SK-N-SH (cell line): ENCODE data around the gene PSG6.
"Not testable (repeated sequence)": the region's sequence is repeated elsewhere in the genome, so short reads cannot be mapped to it uniquely, and the experiment has no call there.

Experiments
- EZH2phosphoT487 ChIP-seq: fragments of 200-600 bp; sonication (generic); IDR thresholded peaks from 2 replicates; pipeline ENCODE4 v1.6.1; 2017; ENCODE audit warnings: low read depth, mixed run types, mild to moderate bottlenecking, antibody characterized with exemption, moderate library complexity, borderline replicate concordance
- FOXM1 ChIP-seq: IDR thresholded peaks from 2 replicates; pipeline ENCODE4 v1.4.0; 2012; ENCODE audit warnings: low read depth, mild to moderate bottlenecking
- TF ChIP-seq, protein P1 (sequence below): IDR thresholded peaks from 2 replicates; pipeline ENCODE4 v1.4.0; 2012; ENCODE audit warnings: low read depth
- TF ChIP-seq, protein P2 (sequence below): fragments of 200-600 bp; sonication (generic); IDR thresholded peaks from 2 replicates; pipeline ENCODE4 v1.6.1; 2017; ENCODE audit warnings: antibody characterized with exemption, mild to moderate bottlenecking, moderate library complexity

DNA sequence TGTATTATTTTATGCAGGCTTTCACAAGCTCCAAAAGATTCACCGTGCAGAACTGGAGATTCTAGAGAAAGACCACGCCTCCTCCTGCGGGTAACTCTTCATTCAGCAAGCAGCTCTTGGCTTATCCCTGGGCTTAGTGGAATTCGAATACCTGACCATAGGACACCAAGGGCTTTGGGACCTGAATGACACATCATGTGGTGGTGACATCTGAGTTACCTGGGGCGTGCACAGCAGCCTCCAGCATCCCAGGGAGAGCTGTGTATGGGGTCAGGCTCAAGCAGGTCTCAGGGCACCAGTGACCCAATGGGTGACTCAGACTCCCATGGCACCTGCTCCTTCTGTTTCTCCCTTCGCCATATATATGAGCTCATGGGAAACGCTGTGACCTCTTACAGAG, 27.2 kb downstream of the PSG6 start:
- TF ChIP-seq EZH2phosphoT487, FOXM1: not testable (repeated sequence)
- TF ChIP-seq, protein P1, sequence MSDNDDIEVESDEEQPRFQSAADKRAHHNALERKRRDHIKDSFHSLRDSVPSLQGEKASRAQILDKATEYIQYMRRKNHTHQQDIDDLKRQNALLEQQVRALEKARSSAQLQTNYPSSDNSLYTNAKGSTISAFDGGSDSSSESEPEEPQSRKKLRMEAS: not testable (repeated sequence)
- TF ChIP-seq, protein P2, sequence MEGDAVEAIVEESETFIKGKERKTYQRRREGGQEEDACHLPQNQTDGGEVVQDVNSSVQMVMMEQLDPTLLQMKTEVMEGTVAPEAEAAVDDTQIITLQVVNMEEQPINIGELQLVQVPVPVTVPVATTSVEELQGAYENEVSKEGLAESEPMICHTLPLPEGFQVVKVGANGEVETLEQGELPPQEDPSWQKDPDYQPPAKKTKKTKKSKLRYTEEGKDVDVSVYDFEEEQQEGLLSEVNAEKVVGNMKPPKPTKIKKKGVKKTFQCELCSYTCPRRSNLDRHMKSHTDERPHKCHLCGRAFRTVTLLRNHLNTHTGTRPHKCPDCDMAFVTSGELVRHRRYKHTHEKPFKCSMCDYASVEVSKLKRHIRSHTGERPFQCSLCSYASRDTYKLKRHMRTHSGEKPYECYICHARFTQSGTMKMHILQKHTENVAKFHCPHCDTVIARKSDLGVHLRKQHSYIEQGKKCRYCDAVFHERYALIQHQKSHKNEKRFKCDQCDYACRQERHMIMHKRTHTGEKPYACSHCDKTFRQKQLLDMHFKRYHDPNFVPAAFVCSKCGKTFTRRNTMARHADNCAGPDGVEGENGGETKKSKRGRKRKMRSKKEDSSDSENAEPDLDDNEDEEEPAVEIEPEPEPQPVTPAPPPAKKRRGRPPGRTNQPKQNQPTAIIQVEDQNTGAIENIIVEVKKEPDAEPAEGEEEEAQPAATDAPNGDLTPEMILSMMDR: not testable (repeated sequence)
